KMS-11 (cell line): ENCODE results near the gene TGFA.

ENCODE experiments used
- H2AFZ ChIP-seq: fragments of 200-600 bp; sonication (generic); 2 replicates; pipeline ENCODE4 v1.6.1; 2016; ENCODE audit warnings: antibody characterized with exemption, mixed run types, low read depth
- H3K27ac ChIP-seq: fragments of 200-600 bp; sonication (generic); 2 replicates; pipeline ENCODE4 v1.6.1; 2016; ENCODE audit warnings: mild to moderate bottlenecking, mixed run types
- H3K27me3 ChIP-seq: fragments of 200-600 bp; sonication (generic); 2 replicates; pipeline ENCODE4 v1.6.1; 2017; ENCODE audit warnings: mild to moderate bottlenecking, low read depth, mixed run types, moderate library complexity; ENCODE audit not compliant: insufficient read depth
- H3K36me3 ChIP-seq: fragments of 200-600 bp; sonication (generic); 2 replicates; pipeline ENCODE4 v1.6.1; 2017; ENCODE audit warnings: mild to moderate bottlenecking, mixed run types; ENCODE audit not compliant: insufficient read depth
- H3K4me1 ChIP-seq: fragments of 200-600 bp; sonication (generic); 2 replicates; pipeline ENCODE4 v1.6.1; 2016; ENCODE audit warnings: mild to moderate bottlenecking, low read depth, mixed run types; ENCODE audit not compliant: poor library complexity, severe bottlenecking
- H3K4me2 ChIP-seq: fragments of 200-600 bp; sonication (generic); 2 replicates; pipeline ENCODE4 v1.7.0; 2016; ENCODE audit warnings: mild to moderate bottlenecking, mixed run types
- H3K4me3 ChIP-seq: fragments of 200-600 bp; sonication (generic); IDR thresholded peaks from 2 replicates; pipeline ENCODE4 v1.6.1; 2017; ENCODE audit warnings: low read depth, low read length, mixed read lengths; ENCODE audit not compliant: insufficient read depth
- H3K79me2 ChIP-seq: fragments of 200-600 bp; sonication (generic); 2 replicates; pipeline ENCODE4 v1.6.1; 2016; ENCODE audit warnings: low read depth, mixed run types; ENCODE audit not compliant: insufficient read depth
- H3K9ac ChIP-seq: fragments of 200-600 bp; sonication (generic); 2 replicates; pipeline ENCODE4 v1.6.1; 2016; ENCODE audit warnings: mild to moderate bottlenecking, mixed run types
- H4K20me1 ChIP-seq: fragments of 200-600 bp; sonication (generic); 2 replicates; pipeline ENCODE4 v1.6.1; 2016; ENCODE audit warnings: mild to moderate bottlenecking, mixed run types; ENCODE audit not compliant: insufficient read depth
- CTCF ChIP-seq: fragments of 200-600 bp; sonication (generic); conservative IDR thresholded peaks from 2 replicates; pipeline ENCODE4 v1.6.1; 2017; ENCODE audit warnings: low read depth, mild to moderate bottlenecking, antibody characterized with exemption, low read length, moderate library complexity, mixed read lengths

The TGFA gene

GRCh38 chr2:70433315-70433714 is 120.3 kb downstream of the TGFA start:
- Histone ChIP-seq H3K4me2 (no peak overlapping the region), H2AFZ (no peak overlapping the region), H3K4me3 (no peak overlapping the region), H3K27ac (no peak overlapping the region), H3K4me1 (peaks cover 11% of the 10 kb centered on the region), H3K79me2 (no peaks in the 10 kb centered on the region), H3K9ac (no peak overlapping the region), H3K27me3 (no peaks in the 10 kb centered on the region), H4K20me1 (no peaks in the 10 kb centered on the region), H3K36me3 (no peaks in the 10 kb centered on the region)
- TF ChIP-seq CTCF = no peak

GRCh38 chr2:70431716-70432347 is 121.8 kb downstream of the TGFA start:
- no peak for TF ChIP-seq CTCF
- Histone ChIP-seq H2AFZ (no peak overlapping the region), H3K36me3 (no peaks in the 10 kb centered on the region), H3K4me2 (no peak overlapping the region; the same call in 1 of the 2 replicates), H3K79me2 (no peaks in the 10 kb centered on the region), H3K27ac (no peak overlapping the region), H3K4me1 (peaks cover 11% of the 10 kb centered on the region), H3K27me3 (no peaks in the 10 kb centered on the region), H3K9ac (no peak overlapping the region), H3K4me3 (no peak overlapping the region), H4K20me1 (no peaks in the 10 kb centered on the region)

DNA sequence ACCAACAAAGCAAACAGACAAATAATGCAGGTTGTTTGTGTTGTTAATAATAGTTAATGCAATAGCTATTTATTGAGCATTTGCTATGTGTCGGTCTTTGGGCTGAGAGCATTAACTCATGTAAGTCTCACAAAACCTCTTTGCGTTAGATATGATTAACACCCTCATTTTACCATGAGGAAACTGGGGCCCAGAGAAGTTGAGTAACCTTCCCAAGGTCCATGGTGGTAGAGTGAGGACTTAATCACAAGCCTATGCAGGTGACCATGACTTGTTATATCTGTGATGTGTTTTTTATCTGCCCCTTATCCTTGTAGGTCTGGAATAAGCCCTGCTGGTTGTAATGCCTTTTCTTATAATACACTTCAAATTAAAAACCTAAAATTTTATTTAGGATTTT is 127.3 kb downstream of the TGFA start:
- no peaks in the 10 kb centered on the region for H3K36me3 ChIP-seq
- H3K4me3 ChIP-seq = no peak overlapping the region
- H3K4me2 ChIP-seq = no peak overlapping the region
- H4K20me1 ChIP-seq = no peaks in the 10 kb centered on the region
- no peak overlapping the region for H2AFZ ChIP-seq
- H3K9ac ChIP-seq = no peak overlapping the region
- TF ChIP-seq CTCF = no peak
- no peaks in the 10 kb centered on the region for H3K79me2 ChIP-seq
- peaks cover under 1% of the 10 kb centered on the region for H3K4me1 ChIP-seq
- no peak overlapping the region for H3K27ac ChIP-seq
- no peaks in the 10 kb centered on the region for H3K27me3 ChIP-seq

GRCh38 chr2:70425682-70426301 is 127.8 kb downstream of the TGFA start:
- H3K4me3 ChIP-seq = no peak overlapping the region
- H3K4me2 ChIP-seq = no peak overlapping the region
- no peak overlapping the region for H2AFZ ChIP-seq
- no peaks in the 10 kb centered on the region for H3K36me3 ChIP-seq
- H3K79me2 ChIP-seq = no peaks in the 10 kb centered on the region
- no peaks in the 10 kb centered on the region for H3K27me3 ChIP-seq
- H3K27ac ChIP-seq = no peak overlapping the region
- no peaks in the 10 kb centered on the region for H3K4me1 ChIP-seq
- H4K20me1 ChIP-seq = no peaks in the 10 kb centered on the region
- H3K9ac ChIP-seq = no peak overlapping the region
- TF ChIP-seq CTCF = no peak
